ENCODE data around the gene BCDIN3D.
"Not testable (repeated sequence)": the region's sequence is repeated elsewhere in the genome, so short reads cannot be mapped to it uniquely, and the experiment has no call there.

Gene BCDIN3D

DNA sequence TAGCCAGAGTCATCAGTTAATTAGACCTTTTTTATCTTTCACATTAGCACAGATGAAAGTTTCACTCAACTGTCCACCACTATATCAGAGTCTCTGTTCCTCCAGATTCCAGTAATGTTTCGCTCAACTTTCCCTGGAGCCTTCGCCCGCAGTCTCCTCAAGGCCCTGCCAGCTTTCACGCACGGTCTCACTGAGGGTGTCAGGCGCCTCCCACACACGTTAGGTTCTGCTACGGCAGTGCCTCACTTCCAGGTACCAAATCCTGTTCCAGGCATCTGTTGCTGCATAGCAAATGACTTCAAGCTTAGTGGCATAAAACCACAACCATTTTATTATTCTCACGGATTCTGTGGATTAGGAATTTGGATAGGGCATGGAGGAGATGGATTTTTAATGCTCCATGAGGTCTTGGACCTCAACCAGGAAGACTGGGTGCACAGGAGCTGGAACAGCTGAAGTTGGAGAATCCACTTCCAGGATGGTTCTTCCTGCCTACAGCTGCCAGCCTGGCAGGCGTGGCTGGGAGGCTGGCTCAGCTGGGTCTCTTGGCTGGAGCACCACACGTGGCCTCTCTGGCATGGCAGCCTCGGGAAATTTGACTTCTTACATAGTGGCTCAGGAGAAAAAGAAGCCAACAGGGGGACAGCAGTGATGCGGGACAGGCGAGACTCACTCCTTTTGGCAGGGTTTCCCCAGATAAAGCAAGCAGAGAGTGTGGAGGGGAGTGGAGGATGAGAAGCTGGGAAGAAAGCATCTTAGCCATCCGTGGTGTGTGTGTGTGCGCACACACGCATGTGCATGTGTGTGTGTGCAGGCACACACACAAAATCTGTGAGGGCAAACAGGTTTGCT is 21.3 kb upstream of the BCDIN3D start:
- DNase-seq (ENCODE audit: low spot score), result no peak

DNA sequence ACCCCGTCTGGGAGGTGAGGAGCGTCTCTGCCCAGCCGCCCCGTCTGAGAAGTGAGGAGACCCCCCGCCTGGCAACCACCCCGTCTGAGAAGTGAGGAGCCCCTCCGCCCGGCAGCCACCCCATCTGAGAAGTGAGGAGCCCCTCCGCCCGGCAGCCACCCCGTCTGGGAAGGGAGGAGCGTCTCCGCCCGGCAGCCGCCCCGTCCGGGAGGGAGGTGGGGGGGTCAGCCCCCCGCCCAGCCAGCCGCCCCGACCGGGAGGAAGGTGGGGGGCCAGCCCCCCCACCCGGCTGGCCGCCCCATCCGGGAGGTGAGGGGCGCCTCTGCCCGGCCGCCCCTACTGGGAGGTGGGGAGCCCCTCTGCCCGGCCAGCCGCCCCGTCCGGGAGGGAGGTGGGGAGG is 18.0 kb upstream of the BCDIN3D start:
- not testable (repeated sequence) for DNase-seq (ENCODE audit: low spot score)

DNA sequence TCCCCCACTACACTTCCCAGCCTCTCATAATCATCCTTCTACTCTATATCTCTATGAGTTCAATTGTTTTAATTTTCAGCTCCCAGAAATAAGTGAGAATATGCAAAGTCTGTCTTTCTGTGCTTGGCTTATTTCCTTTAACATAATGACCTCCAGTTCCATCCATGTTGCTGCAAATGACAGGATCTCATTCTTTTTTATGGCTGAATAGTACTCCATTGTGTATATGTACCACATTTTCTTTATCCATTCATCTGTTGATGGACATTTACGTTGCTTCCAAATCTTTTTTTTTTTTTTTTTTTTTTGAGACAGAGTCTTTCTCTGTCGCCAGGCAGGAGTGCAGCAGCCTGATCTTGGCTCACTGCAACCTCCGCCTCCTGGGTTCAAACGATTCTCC is 13.0 kb upstream of the BCDIN3D start:
- DNase-seq (ENCODE audit: low spot score), result not testable (repeated sequence)

DNA sequence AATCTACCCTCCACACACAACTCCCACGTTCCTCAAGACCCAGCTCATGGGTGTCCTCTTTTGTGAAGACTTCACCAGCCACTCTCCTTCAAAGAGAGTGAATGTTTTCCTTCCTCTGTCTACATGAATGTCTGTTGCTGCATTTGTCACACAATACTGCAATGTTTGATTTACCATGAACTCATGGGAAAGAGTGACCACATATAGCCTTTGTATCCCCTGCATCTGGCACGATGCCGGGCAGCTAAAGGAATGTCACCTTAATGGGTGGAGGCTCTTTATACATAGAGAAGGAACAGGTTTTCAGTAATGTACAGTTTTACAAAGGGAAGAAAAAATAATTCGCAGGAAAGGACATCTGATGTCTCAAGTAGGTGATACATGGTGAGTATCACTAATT is 12.1 kb upstream of the BCDIN3D start:
- no peak for DNase-seq (ENCODE audit: low spot score)

DNA sequence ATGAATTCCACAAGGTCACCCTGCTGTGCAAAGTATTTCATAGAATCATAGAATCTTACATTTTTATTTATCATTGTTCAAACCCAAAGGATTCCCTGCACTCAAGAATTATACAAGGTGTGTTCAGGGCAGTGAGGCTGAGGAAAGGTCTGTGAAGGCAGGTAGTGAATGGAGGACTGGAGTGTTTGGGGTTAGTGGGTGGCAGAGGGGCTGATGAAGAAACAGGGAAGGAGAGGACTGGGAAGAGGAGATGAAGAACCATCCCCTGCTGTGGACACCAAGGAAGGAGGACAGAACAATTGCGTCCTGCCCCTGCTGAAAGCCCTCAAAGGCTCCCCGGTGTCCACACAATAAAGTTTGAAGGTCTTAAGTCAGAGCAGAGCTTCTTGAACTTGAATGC is 10.8 kb upstream of the BCDIN3D start:
- DNase-seq (ENCODE audit: low spot score), result no peak

DNA sequence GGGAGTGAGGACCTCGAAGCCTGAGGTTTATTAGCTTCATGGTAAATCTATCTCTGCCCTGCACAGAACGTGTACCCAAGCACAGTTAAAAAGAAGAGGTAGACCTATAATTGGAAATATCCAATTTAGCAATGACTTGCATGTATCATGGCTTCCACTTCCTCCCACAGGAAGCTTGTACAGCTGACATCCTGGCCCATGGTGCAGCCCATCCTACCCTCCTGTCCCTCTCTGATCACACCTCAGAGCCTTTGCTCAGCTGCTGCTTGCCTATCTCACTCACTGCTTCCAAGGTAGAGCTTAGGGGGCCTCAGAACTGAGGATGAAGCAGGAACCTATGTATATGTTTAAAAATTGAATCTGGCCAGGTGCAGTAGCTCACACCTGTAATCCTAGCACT is 4.3 kb upstream of the BCDIN3D start:
- DNase-seq (ENCODE audit: low spot score), result no peak

DNA sequence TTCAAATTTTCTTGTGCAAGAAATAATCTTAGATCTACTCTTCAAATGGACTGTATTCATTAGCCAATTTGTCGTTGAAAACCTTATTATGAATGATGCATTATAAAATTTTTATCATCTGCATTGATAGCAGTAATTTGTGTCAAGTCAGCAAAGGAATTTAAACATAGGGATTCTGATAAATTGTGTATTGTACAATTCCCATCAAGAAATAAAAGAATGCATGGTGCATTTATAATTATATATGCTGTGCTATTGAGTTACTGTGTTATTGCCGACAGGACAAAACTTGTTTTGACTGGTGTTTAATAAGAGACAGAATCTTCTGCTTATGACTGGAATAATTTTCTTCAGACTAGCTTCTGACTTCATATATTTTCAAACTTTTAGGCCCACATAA is 3.1 kb upstream of the BCDIN3D start:
- no peak for DNase-seq (ENCODE audit: low spot score)

DNA sequence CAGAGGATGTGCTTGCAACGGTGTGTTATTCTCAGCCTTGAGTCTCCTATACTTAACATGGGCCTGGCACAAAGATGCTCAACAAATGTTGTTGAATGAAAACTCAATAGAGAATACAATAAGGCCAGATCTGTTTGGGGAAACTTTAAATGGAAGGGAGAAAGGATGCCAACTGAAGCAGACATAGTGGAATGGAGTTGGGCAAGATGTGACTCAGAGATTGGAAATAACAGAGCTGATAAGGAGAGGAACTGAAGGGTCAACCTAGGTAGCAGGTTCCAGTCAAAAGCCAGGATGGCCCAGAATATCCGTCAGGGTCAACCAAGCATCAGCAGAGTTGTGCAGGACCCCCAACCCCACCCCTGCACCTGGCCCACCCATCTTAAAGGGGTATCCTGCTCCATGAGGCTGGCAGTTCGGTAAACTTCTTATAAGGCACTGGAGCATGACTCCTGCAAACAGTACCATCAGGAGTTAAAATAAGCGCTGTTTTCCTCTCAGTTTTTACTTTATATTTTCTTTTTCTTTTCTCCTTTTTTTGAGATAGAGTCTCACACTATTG is 1.1 kb upstream of the BCDIN3D start:
- no peak for DNase-seq (ENCODE audit: low spot score)

DNA sequence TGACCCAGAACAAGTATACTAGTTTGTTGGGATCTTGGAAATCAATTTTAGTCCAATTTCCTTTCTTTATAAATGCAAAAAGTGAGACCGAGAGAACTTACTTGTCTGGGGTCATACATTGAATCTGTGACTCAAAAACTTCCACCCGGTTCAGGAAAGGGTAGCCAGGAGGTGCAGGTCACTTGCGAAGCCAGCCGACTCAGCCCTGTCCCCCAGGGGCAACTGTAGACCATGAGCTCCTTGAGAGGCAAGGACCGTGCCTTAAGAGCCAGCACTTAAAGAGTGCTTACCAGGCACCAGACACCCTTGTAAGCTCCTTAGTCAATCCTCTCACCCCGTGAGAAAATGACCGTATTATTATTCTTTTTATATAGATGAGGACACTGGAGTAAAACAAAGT is 505 bp upstream of the BCDIN3D start:
- no peak for DNase-seq (ENCODE audit: low spot score)

DNA sequence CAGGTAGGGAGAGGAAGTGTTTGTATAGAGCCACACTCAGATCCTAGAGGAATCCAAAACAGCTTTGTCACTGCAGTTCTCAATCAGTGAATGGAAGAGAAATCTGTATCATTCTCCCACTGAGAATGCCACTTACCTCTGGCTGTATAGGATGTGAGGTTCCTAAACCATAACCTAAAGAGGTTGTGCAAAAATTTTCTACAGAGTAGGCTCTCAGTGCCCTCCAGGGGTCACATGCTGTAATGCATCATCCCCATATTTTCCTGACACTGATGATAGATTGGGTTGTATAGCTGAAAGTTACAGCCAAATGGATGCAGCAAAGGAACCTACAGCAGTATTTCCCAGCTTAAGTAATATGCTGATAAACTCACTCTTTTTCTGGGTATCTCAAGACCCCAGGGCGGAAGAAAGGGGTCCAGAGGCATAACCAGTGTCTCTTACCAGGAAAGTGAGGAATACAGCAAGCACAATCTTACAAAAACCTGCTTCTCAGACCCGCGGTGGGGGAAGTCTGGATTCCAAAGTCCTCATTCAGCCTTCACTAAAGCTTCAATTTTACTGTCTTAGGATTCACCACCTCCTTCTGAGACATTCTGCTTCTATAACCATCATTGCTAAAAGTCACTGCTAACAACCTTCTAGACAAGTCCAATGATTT is 3.8 kb downstream of the BCDIN3D start:
- peak; percentile 33 for DNase-seq (ENCODE audit: low spot score)

DNA sequence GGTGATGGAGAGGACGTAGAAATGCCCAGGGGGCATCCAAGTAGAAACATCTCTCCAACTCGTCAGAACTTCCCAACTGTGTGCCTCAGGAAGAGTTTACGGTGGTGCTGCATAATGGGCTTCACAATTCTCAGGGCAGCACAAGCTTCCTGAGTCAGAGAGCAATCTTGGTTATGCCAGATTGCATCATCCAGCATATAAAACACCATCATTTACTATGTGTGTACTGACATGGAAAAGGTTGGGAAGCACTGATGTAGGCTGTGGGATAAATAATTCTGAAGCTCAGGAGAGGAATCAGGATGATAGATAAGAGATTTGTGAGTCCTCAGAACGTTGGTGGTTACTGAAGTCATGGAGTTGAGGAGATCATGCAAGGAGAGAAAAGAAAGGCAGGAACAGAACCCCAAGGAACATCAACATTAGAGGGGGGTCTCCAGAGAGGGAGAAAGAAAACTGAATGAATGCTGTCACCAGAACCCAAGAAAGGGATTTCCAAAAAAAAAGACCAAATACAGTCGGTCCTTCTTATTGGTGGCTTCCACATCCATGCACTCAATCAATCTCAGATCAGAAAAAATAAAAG is 10.0 kb downstream of the BCDIN3D start:
- DNase-seq (ENCODE audit: low spot score), result no peak

DNA sequence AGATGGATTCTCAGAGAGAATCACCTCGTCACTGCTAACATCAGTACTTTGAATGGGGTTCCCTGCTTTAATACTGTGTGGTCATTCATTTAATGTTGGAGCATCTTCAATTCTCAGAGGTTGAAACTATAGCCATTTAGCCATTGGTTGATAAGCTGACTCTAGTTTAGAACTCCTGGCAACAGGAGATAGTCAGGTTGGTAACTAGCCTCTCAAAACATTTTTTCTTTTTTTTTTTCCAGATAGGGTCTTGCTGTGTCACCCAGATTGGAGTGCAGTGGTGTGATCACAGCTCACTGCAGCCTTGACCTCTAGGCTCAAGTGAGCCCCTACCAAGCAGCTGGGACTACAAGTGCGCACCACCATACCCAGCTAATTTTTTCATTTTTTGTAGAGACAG is 11.2 kb downstream of the BCDIN3D start:
- no peak for DNase-seq (ENCODE audit: low spot score)

DNA sequence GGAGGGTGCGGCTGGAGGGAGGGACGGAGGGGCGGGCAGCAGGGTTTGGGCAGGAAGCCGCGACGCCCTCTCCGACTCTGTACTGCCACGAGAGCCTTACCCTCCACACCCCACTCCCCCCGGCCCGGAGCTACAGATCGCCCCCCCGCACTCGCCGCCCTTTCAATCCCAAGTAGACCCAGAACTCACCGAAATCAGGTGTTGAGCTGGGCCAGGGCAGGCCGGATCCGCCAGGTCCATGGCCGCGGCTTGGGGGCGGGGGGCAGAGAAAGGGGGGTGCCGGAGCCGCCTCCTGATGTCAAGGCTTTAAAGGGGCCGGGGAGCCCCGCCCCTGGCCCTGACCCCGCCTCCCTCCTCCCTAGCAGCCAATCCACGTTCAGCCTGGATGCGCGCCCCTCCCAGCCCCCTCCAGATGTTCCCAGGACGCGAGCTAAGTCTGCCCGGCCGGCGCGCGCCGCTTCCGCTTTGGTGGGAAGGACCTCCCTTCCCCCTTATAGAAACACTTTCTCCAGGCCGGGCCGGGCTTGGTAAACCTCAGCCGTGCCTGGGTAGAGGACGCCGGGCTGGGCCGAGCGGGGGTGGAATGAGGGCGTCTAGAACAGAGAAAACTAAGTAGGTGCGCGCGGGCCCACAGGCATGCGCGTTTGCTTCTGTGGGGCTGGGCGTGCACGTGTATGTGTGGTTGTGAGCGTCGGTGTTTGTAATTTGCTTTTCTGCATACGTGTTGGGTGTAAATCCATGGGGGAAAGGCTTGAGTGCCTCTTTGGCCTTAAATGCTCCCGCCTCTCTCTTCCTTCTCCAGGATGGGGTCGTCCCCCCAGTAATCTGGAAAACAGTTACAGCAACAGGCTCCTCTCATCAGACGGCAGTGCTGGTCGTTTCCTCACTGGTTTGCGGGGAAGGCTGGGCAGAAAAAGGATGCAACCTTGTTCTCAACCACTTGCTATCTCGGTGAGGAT is 14.5 kb downstream of the BCDIN3D start, which contains the start of gene NCKAP5L:
TSS of gene NCKAP5L (minus strand) at position 281 of the 959 bp plus-strand sequence. CDS start 24,369 bp downstream, outside the sequence.
- peak; percentile 92 for DNase-seq (ENCODE audit: low spot score)

DNA sequence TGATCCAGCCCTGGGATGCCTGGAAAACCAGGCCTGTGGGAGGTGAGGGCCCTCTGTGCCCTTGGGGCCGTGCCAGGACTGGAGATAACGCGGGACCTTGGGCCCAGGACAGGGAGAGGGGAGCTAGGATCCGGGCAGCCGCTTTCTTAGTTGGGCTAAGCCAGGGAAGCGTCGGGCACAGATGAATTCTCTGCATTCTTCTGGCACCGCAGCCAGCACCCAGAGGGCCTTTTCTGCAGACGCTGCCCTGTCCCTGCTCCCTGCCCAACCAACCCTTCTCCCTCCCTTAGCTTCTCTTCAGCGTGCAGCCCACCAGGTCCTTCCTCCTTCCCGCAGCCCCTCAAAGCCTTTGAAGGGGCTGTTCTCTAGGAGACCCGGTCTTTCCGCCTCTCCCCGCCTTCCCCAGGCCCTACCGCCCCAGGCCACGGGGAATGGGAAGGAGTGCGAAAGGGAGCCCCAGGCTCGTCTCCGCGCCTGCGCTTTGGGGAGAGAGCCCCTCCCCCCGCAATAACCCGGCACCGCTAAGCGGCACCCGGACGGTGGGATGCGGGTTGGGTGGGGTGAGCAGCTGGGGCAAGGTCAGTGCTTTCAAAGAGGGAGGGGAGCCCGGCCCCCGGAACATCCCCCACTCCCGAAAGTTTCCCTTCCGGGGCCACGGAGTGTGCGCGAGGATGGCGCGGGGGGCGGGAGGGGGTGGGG is 15.4 kb downstream of the BCDIN3D start:
- peak; percentile 65 for DNase-seq (ENCODE audit: low spot score)

DNA sequence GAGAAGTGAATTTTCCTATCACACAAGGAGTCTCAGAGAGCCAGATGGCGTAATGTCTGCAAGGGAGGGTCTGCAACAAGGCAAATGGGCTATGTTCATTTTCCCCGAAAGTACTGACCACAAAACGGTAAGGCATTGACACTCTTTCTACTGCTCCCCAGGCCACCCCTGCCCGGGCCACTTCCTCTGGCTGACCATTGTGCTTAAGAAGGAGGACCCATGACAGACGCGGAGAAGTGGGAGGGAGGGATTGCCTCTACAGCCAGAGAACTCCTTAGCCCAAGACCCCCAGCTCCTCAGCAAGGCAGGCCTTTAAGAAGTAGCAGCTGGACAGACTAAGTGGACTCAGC is 15.9 kb downstream of the BCDIN3D start:
- no peak for DNase-seq (ENCODE audit: low spot score)

DNA sequence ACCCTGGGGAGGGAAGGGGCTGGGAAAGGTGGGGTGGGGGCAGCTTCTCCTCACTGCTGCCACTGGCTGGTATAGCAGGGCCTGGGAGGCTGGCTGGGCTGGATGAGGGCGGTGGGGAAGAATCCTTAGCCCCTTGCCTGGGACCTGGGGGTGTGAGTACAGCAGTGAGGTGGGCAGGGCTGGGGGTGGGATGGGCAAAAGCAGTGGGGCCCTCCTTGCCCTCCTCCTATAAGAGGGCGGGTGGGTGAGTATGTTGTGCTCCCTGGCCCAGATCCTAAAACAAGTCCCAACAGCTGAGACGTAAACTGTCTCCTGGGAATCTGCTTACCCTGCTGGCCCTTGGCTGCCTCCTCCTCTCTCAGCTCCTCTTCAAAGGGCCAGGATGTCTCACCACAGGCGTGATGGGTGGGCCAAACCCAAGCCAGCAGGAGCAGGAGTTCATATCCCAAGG is 16.9 kb downstream of the BCDIN3D start:
- DNase-seq (ENCODE audit: low spot score), result no peak

DNA sequence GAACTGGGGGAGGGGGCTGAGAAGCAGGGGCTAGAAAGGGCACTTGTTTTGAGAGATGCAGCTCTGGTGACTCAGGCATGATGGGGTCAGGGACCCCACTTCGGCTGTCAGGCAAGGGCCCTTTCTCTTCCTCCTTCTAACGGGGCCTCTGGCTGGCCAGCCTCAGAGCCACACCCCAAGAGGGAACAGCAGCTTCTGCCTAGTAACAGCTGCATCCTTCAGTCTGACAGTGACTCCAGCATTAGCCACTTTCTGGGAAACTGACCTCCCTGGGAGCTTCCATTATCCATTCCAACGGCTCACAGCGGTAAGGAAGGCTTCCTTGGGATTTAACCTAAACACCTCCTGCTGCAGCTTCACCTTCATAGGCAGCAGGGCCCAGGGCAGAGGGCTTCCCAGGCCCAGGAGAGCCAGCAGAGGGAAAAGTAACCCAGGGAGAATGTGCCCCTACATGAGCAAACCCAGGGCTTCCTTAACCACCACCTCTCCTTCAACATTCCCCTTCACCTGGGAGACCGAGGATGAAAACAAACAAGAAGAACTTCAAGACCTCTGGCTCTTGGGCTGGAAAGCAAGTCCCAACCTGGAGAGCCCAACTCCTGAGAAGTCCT is 17.4 kb downstream of the BCDIN3D start:
- no peak for DNase-seq (ENCODE audit: low spot score)

DNA sequence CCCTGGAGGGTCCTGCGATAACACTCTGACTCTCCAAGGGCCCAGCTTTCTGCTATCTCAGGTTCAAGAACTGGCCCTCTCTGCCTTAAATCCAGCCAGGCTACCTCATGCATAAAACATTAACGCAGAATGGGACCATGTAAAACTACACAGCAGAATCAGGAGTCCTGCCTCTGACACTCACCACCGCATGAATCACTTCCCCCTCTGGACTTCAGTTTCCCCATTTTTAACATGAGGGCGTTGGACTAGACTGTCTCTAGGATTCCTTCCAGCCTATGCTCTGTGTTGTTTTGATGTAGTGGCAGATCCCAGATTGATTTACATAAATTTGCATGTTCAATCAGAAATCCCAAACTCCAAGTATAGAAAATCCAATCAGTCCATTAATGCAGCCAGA is 18.0 kb downstream of the BCDIN3D start:
- no peak for DNase-seq (ENCODE audit: low spot score)

DNA sequence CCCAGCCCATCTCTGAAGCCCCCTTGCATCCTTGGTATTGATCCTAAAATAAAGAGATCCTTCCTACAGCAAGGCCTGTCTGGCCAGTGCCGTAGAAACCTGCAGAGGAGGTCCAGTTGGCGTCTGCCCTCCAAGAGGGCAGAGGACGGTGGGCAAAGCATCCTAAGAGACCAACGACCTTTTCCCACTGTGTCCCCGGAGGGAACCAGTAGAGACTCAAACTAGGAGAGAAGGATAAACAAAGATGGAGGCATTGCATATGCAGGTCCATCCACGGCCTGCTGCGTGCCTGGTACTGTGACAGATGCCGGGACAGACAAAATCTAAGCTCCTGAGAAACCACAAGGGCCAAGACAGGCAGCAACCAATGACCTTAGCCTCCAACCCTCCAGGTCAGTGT is 18.5 kb downstream of the BCDIN3D start:
- DNase-seq (ENCODE audit: low spot score), result no peak

DNA sequence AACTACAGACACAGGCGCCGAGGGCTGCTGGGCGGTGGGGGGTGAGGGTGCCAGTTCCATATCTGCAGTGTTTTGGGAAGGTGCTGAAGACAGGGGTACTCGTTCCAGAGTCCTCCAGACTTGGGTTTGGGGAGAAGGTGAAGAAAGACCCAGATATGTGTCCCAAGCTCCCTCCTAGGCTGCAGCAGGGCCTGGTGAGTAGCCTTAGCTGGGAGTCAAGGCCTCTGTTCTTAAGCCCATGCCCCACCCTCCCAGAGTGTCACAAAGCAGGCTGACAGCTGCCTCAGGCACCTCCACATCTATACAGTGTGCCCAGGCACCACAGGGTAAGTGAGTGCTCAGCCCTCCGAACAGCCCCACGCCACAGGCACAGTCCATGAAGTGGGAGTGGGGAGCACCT is 19.0 kb downstream of the BCDIN3D start:
- no peak for DNase-seq (ENCODE audit: low spot score)

DNA sequence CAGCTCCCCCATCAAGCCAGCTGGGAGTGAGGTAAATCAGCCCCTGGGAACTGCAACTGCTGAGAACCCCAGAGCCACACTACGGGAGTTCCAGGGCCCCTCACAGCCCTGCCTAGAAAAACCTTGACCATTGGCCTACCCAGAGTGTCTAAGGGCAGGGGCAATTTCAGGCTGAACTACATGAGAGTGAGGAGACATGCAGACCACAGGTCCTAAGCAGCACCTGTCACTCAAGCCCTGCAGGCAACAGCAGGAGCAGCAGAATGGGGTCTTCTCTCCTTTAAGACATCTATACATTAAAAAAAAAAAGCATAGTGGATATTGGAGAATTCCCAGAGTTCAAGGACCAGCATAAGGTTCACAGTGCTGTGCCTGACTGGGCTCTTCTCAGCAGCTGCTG is 19.6 kb downstream of the BCDIN3D start:
- DNase-seq (ENCODE audit: low spot score), result no peak
